CD4-positive, CD25-positive, alpha-beta regulatory T cell (primary cell): ENCODE measurements around the gene CRADD. TPM values are rescaled to one million over a fixed set of nuclear protein-coding genes. Genes with fewer than 3 reads are reported as not detected.
"Not testable (repeated sequence)": the region's sequence is repeated elsewhere in the genome, so short reads cannot be mapped to it uniquely, and the experiment has no call there.

Experiments used
- ATAC-seq, 2 donors: fragments of 150-1000 bp; cut with Tn5 transposase; one replicate each; pipeline ENCODE4 v1.10.0; 2021; ENCODE audit warnings: low read depth in 2 of 2, moderate number of reproducible peaks in 2 of 2, moderate library complexity in 1 of 2
- DNase-seq, 3 donors: peaks; one replicate each; pipeline versions ENCODE4 v3.0.0 to v3.0.0-alpha.2; 2012 to 2022; ENCODE audit warnings: mixed read lengths in 1 of 3
- H3K27ac ChIP-seq: one replicate; pipeline ENCODE4 v1.7.0; 2013; ENCODE audit warnings: mild to moderate bottlenecking, low read length; ENCODE audit not compliant: insufficient read depth, poor library complexity, severe bottlenecking
- H3K27me3 ChIP-seq: one replicate; pipeline ENCODE4 v1.7.0; 2013; ENCODE audit warnings: low read length; ENCODE audit not compliant: control insufficient read depth, insufficient read depth
- H3K36me3 ChIP-seq: one replicate; pipeline ENCODE4 v1.7.0; 2013; ENCODE audit warnings: mild to moderate bottlenecking, low read length, moderate library complexity; ENCODE audit not compliant: control insufficient read depth, insufficient read depth
- H3K4me1 ChIP-seq: 2 replicates; pipeline ENCODE4 v1.7.0; 2013; ENCODE audit warnings: mild to moderate bottlenecking, low read length; ENCODE audit not compliant: insufficient read depth, control insufficient read depth, poor library complexity, severe bottlenecking
- H3K4me3 ChIP-seq: one replicate; pipeline ENCODE4 v1.7.0; 2013; ENCODE audit warnings: low read depth, mild to moderate bottlenecking, low read length, moderate library complexity
- H3K9me3 ChIP-seq, 2 experiments: 1 replicate in 1 of 2; 2 replicates in 1 of 2; pipeline ENCODE4 v1.7.0; 2013; ENCODE audit warnings: low read length in 2 of 2, mild to moderate bottlenecking in 1 of 2, moderate library complexity in 1 of 2; ENCODE audit not compliant: control insufficient read depth in 2 of 2
- H3K27ac Mint-ChIP-seq, 3 donors: one replicate each; pipeline ENCODE4 v1.8.0; 2020 to 2022; ENCODE audit warnings: mild to moderate bottlenecking in 3 of 3, mixed read lengths in 3 of 3, moderate library complexity in 2 of 3
- H3K27me3 Mint-ChIP-seq: one replicate; pipeline ENCODE4 v1.8.0; 2022; ENCODE audit warnings: mild to moderate bottlenecking, mixed read lengths
- H3K36me3 Mint-ChIP-seq: one replicate; pipeline ENCODE4 v1.8.0; 2020; ENCODE audit warnings: mixed read lengths
- H3K4me1 Mint-ChIP-seq, 4 donors: one replicate each; pipeline ENCODE4 v1.8.0; 2020 to 2022; ENCODE audit warnings: mixed read lengths in 4 of 4, mild to moderate bottlenecking in 1 of 4
- H3K4me3 Mint-ChIP-seq, 4 donors: one replicate each; pipeline ENCODE4 v1.8.0; 2020 to 2022; ENCODE audit warnings: mild to moderate bottlenecking in 4 of 4, mixed read lengths in 4 of 4, moderate library complexity in 3 of 4
- H3K9me3 Mint-ChIP-seq, 7 donors: one replicate each; pipeline ENCODE4 v1.8.0; 2020 to 2022; ENCODE audit warnings: mixed read lengths in 7 of 7, mild to moderate bottlenecking in 3 of 7, moderate library complexity in 2 of 7
- polyA plus RNA-seq, 4 donors: library from polyadenylated mRNA; unstranded; fragments of 300-500 nt; fragmentation: Illumina TruSeq; gene quantifications; one replicate each; pipeline ENCODE4 v1.2.3, GENCODE V29; 2021
- total RNA-seq: library from RNA; stranded (reverse); gene quantifications from one replicate; pipeline ENCODE4 v1.2.3, GENCODE V29; 2022

CRADD gene
- total and polyA plus RNA-seq, 5 donors from 2014 or later: 10.1 to 24.2 (median 20.6) TPM

- Histone ChIP-seq H3K27me3 (no peaks in the 10 kb centered on the region), H3K9me3 (peaks cover 40 to 46% of the 10 kb centered on the region in 2 experiments), H3K4me3 (no peak overlapping the region), H3K27ac (no peak overlapping the region), H3K4me1 (no peaks in the 10 kb centered on the region), H3K36me3 (no peaks in the 10 kb centered on the region)
- Mint-ChIP-seq H3K36me3 (peaks cover 23% of the 10 kb centered on the region), H3K4me3 (no peak overlapping the region), H3K9me3 (peaks cover 1 to 56% (median 19%) of the 10 kb centered on the region in 7 donors), H3K27me3 (peaks cover 4% of the 10 kb centered on the region), H3K27ac (no peak overlapping the region), H3K4me1 (peaks cover 0 to 7% (median 3%) of the 10 kb centered on the region in 4 donors)
- ATAC-seq (no peak), DNase-seq (no peak)
These were observed 188.6 kb downstream of the CRADD start for GRCh38 chr12:93865751-93866150.

GRCh38 chr12:93868771-93869170 is 191.6 kb downstream of the CRADD start:
- peaks cover 4% of the 10 kb centered on the region for H3K27me3 Mint-ChIP-seq
- H3K4me3 Mint-ChIP-seq: no peak overlapping the region
- ATAC-seq (no peak), DNase-seq (no peak)
- no peaks in the 10 kb centered on the region for H3K27me3 ChIP-seq
- H3K27ac ChIP-seq: no peak overlapping the region
- H3K4me1 Mint-ChIP-seq: no peaks in the 10 kb centered on the region
- H3K9me3 ChIP-seq: peaks cover 56 to 61% of the 10 kb centered on the region in 2 experiments
- no peak overlapping the region for H3K4me3 ChIP-seq
- peak overlapping the region in 1 of 3 donors; percentile 20 for H3K27ac Mint-ChIP-seq
- peaks cover 2 to 78% (median 40%) of the 10 kb centered on the region in 7 donors for H3K9me3 Mint-ChIP-seq
- no peaks in the 10 kb centered on the region for H3K4me1 ChIP-seq
- H3K36me3 ChIP-seq: no peaks in the 10 kb centered on the region
- peaks cover 19% of the 10 kb centered on the region for H3K36me3 Mint-ChIP-seq

- H3K9me3 ChIP-seq: peaks cover 52 to 59% of the 10 kb centered on the region in 2 experiments
- peaks cover 20% of the 10 kb centered on the region for H3K36me3 Mint-ChIP-seq
These were observed 193.0 kb downstream of the CRADD start for GRCh38 chr12:93870020-93870795.

GRCh38 chr12:93871566-93871965 is 194.4 kb downstream of the CRADD start:
- Mint-ChIP-seq H3K9me3 (peaks cover 3 to 86% (median 38%) of the 10 kb centered on the region in 7 donors), H3K36me3 (peaks cover 18% of the 10 kb centered on the region)
- DNase-seq, H3K36me3 ChIP-seq, H3K27ac Mint-ChIP-seq, ATAC-seq, H3K27me3 ChIP-seq, H3K27me3 Mint-ChIP-seq, H3K4me3 ChIP-seq, H3K27ac ChIP-seq, H3K4me3 Mint-ChIP-seq, H3K4me1 Mint-ChIP-seq, H3K4me1 ChIP-seq: not testable (repeated sequence)
- peaks cover 47 to 55% of the 10 kb centered on the region in 2 experiments for H3K9me3 ChIP-seq

More at GRCh38 chr12:93870020-93870795, 193.0 kb downstream of the CRADD start:
- Histone ChIP-seq H3K4me1 (no peaks in the 10 kb centered on the region), H3K36me3 (no peaks in the 10 kb centered on the region), H3K27me3 (no peaks in the 10 kb centered on the region), H3K27ac (no peak overlapping the region), H3K4me3 (no peak overlapping the region)
- Mint-ChIP-seq H3K27me3 (peaks cover 4% of the 10 kb centered on the region), H3K4me3 (no peak overlapping the region), H3K27ac (no peak overlapping the region), H3K9me3 (peaks cover 2 to 86% (median 41%) of the 10 kb centered on the region in 7 donors), H3K4me1 (no peaks in the 10 kb centered on the region)
- ATAC-seq (no peak), DNase-seq (no peak)

- Mint-ChIP-seq H3K36me3 (peaks cover 17% of the 10 kb centered on the region), H3K4me3 (no peak overlapping the region)
These were observed 196.4 kb downstream of the CRADD start for GRCh38 chr12:93873561-93873960.

GRCh38 chr12:93875157-93875556 is 198.0 kb downstream of the CRADD start:
- Mint-ChIP-seq H3K27ac (no peak overlapping the region), H3K36me3 (peaks cover 13% of the 10 kb centered on the region), H3K4me1 (peaks cover 1 to 4% (median 2%) of the 10 kb centered on the region in 4 donors)

More at GRCh38 chr12:93873561-93873960, 196.4 kb downstream of the CRADD start:
- no peak overlapping the region for H3K27ac ChIP-seq
- ATAC-seq (no peak), DNase-seq (no peak)
- H3K4me1 ChIP-seq: no peaks in the 10 kb centered on the region
- H3K27me3 ChIP-seq: no peaks in the 10 kb centered on the region
- H3K9me3 ChIP-seq: peaks cover 41 to 44% of the 10 kb centered on the region in 2 experiments
- Mint-ChIP-seq H3K4me1 (no peaks in the 10 kb centered on the region), H3K27ac (no peak overlapping the region), H3K27me3 (peaks cover 8% of the 10 kb centered on the region), H3K9me3 (peaks cover 3 to 77% (median 35%) of the 10 kb centered on the region in 7 donors)
- H3K36me3 ChIP-seq: no peaks in the 10 kb centered on the region
- H3K4me3 ChIP-seq: no peak overlapping the region

GRCh38 chr12:93876360-93876759 is 199.2 kb downstream of the CRADD start:
- Mint-ChIP-seq H3K9me3 (peaks cover 2 to 55% (median 29%) of the 10 kb centered on the region in 7 donors), H3K4me1 (peaks cover 11 to 16% (median 13%) of the 10 kb centered on the region in 4 donors), H3K36me3 (peaks cover 13% of the 10 kb centered on the region), H3K27me3 (peaks cover 4% of the 10 kb centered on the region), H3K4me3 (no peak overlapping the region), H3K27ac (no peak overlapping the region)
- Histone ChIP-seq H3K36me3 (no peaks in the 10 kb centered on the region), H3K27me3 (no peaks in the 10 kb centered on the region), H3K27ac (no peak overlapping the region), H3K4me1 (peaks cover 9% of the 10 kb centered on the region), H3K9me3 (peaks cover 26 to 35% of the 10 kb centered on the region in 2 experiments), H3K4me3 (no peak overlapping the region)
- ATAC-seq: no peak
- DNase-seq: no peak

More at GRCh38 chr12:93875157-93875556, 198.0 kb downstream of the CRADD start:
- peaks cover under 1% of the 10 kb centered on the region for H3K4me1 ChIP-seq
- H3K9me3 ChIP-seq: peaks cover 31 to 35% of the 10 kb centered on the region in 2 experiments
- DNase-seq: no peak
- no peaks in the 10 kb centered on the region for H3K27me3 ChIP-seq
- no peak for ATAC-seq
- H3K27me3 Mint-ChIP-seq: peaks cover 4% of the 10 kb centered on the region
- H3K36me3 ChIP-seq: no peaks in the 10 kb centered on the region
- peaks cover 3 to 63% (median 30%) of the 10 kb centered on the region in 7 donors for H3K9me3 Mint-ChIP-seq
- no peak overlapping the region for H3K4me3 ChIP-seq
- H3K4me3 Mint-ChIP-seq: no peak overlapping the region
- no peak overlapping the region for H3K27ac ChIP-seq
